ENCODE results near the gene KRTAP5-10.
"Not testable (repeated sequence)": the region's sequence is repeated elsewhere in the genome, so short reads cannot be mapped to it uniquely, and the experiment has no call there.

The KRTAP5-10 gene

GRCh38 chr11:71565263-71565662, at the start of gene KRTAP5-10:
Gene KRTAP5-10 (plus strand): TSS chr11:71565563. CDS start chr11:71565588, 25 bp downstream.
- DNase-seq = no peak

- DNase-seq = no peak
Measured at GRCh38 chr11:71518506-71519471, 46.6 kb upstream of the KRTAP5-10 start.

GRCh38 chr11:71519546-71519945, 45.8 kb upstream of the KRTAP5-10 start:
- no peak for DNase-seq

- no peak for DNase-seq
Measured at GRCh38 chr11:71525188-71525937, 40.0 kb upstream of the KRTAP5-10 start.

- no peak for DNase-seq
Measured at GRCh38 chr11:71525938-71526495, 39.3 kb upstream of the KRTAP5-10 start.

GRCh38 chr11:71526796-71527575, 38.4 kb upstream of the KRTAP5-10 start, which contains the start of gene KRTAP5-7:
Gene KRTAP5-7 (plus strand): TSS chr11:71527267. CDS start chr11:71527301, 34 bp downstream.
- not testable (repeated sequence) for DNase-seq

- no peak for DNase-seq
Measured at GRCh38 chr11:71527576-71528210, 37.7 kb upstream of the KRTAP5-10 start.

GRCh38 chr11:71530602-71531001, 34.8 kb upstream of the KRTAP5-10 start:
- DNase-seq = no peak

- no peak for DNase-seq
Measured at GRCh38 chr11:71532036-71532610, 33.2 kb upstream of the KRTAP5-10 start.

- not testable (repeated sequence) for DNase-seq
Measured at GRCh38 chr11:71534711-71535608, 30.4 kb upstream of the KRTAP5-10 start.

GRCh38 chr11:71535825-71536224, 29.5 kb upstream of the KRTAP5-10 start:
- no peak for DNase-seq

- DNase-seq = no peak
Measured at GRCh38 chr11:71537537-71537936, 27.8 kb upstream of the KRTAP5-10 start.

- DNase-seq = not testable (repeated sequence)
Measured at GRCh38 chr11:71537977-71538665, 27.2 kb upstream of the KRTAP5-10 start, which contains the start of gene KRTAP5-8. Gene KRTAP5-8 (plus strand): TSS chr11:71538025. CDS start chr11:71538056, 31 bp downstream.

- DNase-seq = no peak
Measured at GRCh38 chr11:71538666-71538990, 26.7 kb upstream of the KRTAP5-10 start.

GRCh38 chr11:71539017-71539416, 26.3 kb upstream of the KRTAP5-10 start:
- DNase-seq = no peak

GRCh38 chr11:71539971-71540370, 25.4 kb upstream of the KRTAP5-10 start:
- not testable (repeated sequence) for DNase-seq

- not testable (repeated sequence) for DNase-seq
Measured at GRCh38 chr11:71540521-71541304, 24.6 kb upstream of the KRTAP5-10 start.

GRCh38 chr11:71542382-71542781, 23.0 kb upstream of the KRTAP5-10 start:
- no peak for DNase-seq
